Measurements from ENCODE around the gene ITPA.
"Not testable (repeated sequence)": the region's sequence is repeated elsewhere in the genome, so short reads cannot be mapped to it uniquely, and the experiment has no call there.

Gene ITPA

DNA sequence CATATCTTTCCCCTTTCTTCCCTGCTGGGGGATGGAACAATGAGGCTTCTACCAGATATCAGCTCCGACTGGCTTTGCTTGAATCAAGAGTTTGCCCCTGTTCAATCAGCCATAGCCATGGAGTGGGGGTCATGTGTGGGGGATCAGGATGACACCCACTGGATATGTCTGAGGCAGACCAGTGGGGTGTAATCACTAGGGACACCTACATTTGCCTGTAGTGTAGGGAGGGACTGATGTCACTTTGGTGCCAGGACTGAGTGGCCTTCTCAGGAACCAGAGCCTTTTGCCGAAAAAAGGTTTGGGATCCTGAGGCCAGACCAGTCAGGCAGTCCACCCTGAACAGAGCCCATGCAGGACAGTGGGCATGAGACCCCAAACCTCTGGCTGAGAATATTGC lies 1.0 kb downstream of the ITPA start:
- H3K4me2 ChIP-seq (ENCODE audit: low read length), result peak overlapping the region; percentile 97
- H3K4me3 ChIP-seq (ENCODE audit: low read length), result peak overlapping the region; percentile 92
- no peaks in the 10 kb centered on the region for H3K9me3 ChIP-seq (replicated peaks; ENCODE audit: low read length)
- H3K36me3 ChIP-seq (ENCODE audit: insufficient read depth, low read length), result peaks cover 19% of the 10 kb centered on the region
- H3K4me1 ChIP-seq (ENCODE audit: control insufficient read depth, insufficient read depth, low read length), result peaks cover 16% of the 10 kb centered on the region
- H3K27me3 ChIP-seq (ENCODE audit: control insufficient read depth, insufficient read depth, low read length), result no peaks in the 10 kb centered on the region
- H3K9ac ChIP-seq (ENCODE audit: low read depth, low read length), result peak overlapping the region; percentile 92

DNA sequence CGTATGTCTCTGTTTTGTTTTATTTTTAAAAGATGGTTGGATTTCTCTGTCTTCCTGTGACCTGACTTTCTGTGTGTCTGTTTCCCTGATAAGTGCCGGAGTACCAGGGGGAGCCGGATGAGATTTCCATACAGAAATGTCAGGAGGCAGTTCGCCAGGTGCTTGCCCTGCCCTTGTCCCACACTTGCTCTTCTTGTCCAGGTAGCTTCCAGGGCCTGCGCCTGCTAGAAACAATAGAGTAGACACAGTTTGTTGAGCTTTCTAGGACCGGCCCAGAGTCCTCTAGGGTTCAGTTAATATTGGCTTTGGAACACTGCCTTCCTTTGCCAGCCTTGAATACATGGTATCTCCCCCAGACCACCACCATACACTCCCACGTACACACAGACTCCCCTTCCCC lies 3.9 kb downstream of the ITPA start:
- H3K9me3 ChIP-seq (replicated peaks; ENCODE audit: low read length), result no peaks in the 10 kb centered on the region
- H3K4me2 ChIP-seq (ENCODE audit: low read length), result no peak overlapping the region
- H3K4me3 ChIP-seq (ENCODE audit: low read length), result no peak overlapping the region
- H3K4me1 ChIP-seq (ENCODE audit: control insufficient read depth, insufficient read depth, low read length), result peaks cover 12% of the 10 kb centered on the region
- H3K9ac ChIP-seq (ENCODE audit: low read depth, low read length), result no peak overlapping the region
- H3K36me3 ChIP-seq (ENCODE audit: insufficient read depth, low read length), result peaks cover 26% of the 10 kb centered on the region
- H3K27me3 ChIP-seq (ENCODE audit: control insufficient read depth, insufficient read depth, low read length), result no peaks in the 10 kb centered on the region

DNA sequence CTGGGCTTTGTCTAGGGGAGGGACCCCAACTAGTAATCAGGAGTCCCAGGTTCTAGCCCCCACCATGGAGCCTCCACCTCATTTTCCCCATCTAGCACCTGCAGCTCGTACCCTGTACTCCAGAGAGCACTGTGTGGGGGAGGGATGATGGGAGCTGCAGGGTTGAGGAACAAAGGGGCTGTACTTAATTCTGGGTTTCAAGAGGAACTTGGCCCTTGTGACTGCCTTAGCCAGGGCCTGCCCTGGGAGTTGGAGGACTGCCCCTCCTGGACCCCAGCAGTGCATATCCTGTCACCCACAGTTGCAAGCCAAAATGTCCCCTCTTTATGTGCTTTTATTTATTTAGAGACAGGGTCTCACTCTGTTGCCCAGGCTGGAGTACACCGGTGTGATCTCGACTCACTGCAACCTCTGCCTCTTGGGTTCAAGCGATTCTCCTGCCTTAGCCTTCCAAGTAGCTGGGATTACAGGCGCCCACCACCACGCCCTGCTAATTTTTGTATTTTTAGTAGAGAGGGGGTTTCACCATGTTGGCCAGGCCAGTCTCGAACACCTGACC lies 6.1 kb downstream of the ITPA start:
- not testable (repeated sequence) for H3K27me3 ChIP-seq (ENCODE audit: control insufficient read depth, insufficient read depth, low read length); H3K9ac ChIP-seq (ENCODE audit: low read depth, low read length); H3K4me3 ChIP-seq (ENCODE audit: low read length); H3K4me2 ChIP-seq (ENCODE audit: low read length); H3K9me3 ChIP-seq (replicated peaks; ENCODE audit: low read length); H3K4me1 ChIP-seq (ENCODE audit: control insufficient read depth, insufficient read depth, low read length)
- peaks cover 35% of the 10 kb centered on the region for H3K36me3 ChIP-seq (ENCODE audit: insufficient read depth, low read length)

GRCh38 chr20:3218307-3218988 lies 9.2 kb downstream of the ITPA start:
- Histone ChIP-seq H3K4me1 (ENCODE audit: control insufficient read depth, insufficient read depth, low read length) (peaks cover 6% of the 10 kb centered on the region), H3K9me3 (replicated peaks; ENCODE audit: low read length) (no peaks in the 10 kb centered on the region), H3K27me3 (ENCODE audit: control insufficient read depth, insufficient read depth, low read length) (no peaks in the 10 kb centered on the region), H3K36me3 (ENCODE audit: insufficient read depth, low read length) (peaks cover 53% of the 10 kb centered on the region), H3K9ac (ENCODE audit: low read depth, low read length) (no peak overlapping the region), H3K4me2 (ENCODE audit: low read length) (no peak overlapping the region), H3K4me3 (ENCODE audit: low read length) (no peak overlapping the region)

- H3K27me3 ChIP-seq (ENCODE audit: control insufficient read depth, insufficient read depth, low read length), result no peaks in the 10 kb centered on the region
- H3K4me1 ChIP-seq (ENCODE audit: control insufficient read depth, insufficient read depth, low read length), result peaks cover 10% of the 10 kb centered on the region
- H3K9ac ChIP-seq (ENCODE audit: low read depth, low read length), result no peak overlapping the region
- peaks cover 37% of the 10 kb centered on the region for H3K36me3 ChIP-seq (ENCODE audit: insufficient read depth, low read length)
- H3K9me3 ChIP-seq (replicated peaks; ENCODE audit: low read length), result no peaks in the 10 kb centered on the region
- no peak overlapping the region for H3K4me2 ChIP-seq (ENCODE audit: low read length)
- no peak overlapping the region for H3K4me3 ChIP-seq (ENCODE audit: low read length)
Observed at GRCh38 chr20:3221398-3222226, 12.3 kb downstream of the ITPA start.

DNA sequence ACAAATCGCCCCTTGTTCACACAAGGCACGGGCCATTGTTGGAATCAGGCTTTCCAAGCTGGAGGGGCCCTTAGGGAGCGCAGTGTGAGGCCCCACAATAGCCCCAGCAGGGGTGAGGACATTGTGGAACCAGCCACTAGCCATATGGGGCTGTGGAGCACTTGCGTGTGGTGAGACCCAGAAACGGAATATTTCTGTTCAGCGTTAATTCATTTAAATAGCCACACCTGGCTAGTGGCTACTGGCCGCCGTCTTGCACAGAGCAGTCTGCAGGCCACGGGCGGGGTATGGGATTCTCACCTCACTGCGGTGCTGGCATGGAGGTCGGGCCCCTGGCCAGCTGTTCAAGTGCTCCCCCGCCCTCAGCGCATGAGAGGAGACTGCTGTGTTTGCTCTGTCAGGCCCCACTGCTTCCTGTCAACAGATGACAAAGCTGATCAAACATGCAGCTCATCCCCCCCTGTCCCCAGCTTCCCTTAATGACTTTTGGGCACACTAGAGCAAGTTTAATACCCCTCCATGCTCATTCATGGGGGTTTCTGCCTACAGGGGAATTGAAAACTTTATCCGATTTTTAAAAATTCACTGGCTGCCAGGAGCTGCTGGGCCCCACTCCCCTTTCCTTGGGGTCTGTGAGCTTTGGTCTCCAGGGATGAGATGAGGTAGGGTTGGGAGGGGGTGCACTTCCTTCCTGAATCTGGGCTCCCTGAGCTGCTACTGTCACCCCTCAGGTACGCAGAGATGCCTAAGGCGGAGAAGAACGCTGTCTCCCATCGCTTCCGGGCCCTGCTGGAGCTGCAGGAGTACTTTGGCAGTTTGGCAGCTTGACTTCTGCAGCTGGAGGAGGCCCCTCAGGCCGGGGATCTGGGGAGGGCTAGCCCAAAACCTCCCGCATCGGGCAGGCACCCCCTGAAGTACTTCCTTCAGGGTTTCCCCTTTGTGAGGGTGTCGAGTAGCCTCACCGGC lies 13.6 kb downstream of the ITPA start:
- Histone ChIP-seq H3K4me3 (ENCODE audit: low read length) (no peak overlapping the region), H3K9ac (ENCODE audit: low read depth, low read length) (no peak overlapping the region), H3K4me1 (ENCODE audit: control insufficient read depth, insufficient read depth, low read length) (peaks cover 10% of the 10 kb centered on the region), H3K27me3 (ENCODE audit: control insufficient read depth, insufficient read depth, low read length) (no peaks in the 10 kb centered on the region), H3K4me2 (ENCODE audit: low read length) (no peak overlapping the region), H3K9me3 (replicated peaks; ENCODE audit: low read length) (no peaks in the 10 kb centered on the region), H3K36me3 (ENCODE audit: insufficient read depth, low read length) (peaks cover 39% of the 10 kb centered on the region)

GRCh38 chr20:3223651-3223993 lies 14.3 kb downstream of the ITPA start:
- Histone ChIP-seq H3K9me3 (replicated peaks; ENCODE audit: low read length) (no peaks in the 10 kb centered on the region), H3K36me3 (ENCODE audit: insufficient read depth, low read length) (peaks cover 38% of the 10 kb centered on the region), H3K9ac (ENCODE audit: low read depth, low read length) (no peak overlapping the region), H3K4me2 (ENCODE audit: low read length) (no peak overlapping the region), H3K4me1 (ENCODE audit: control insufficient read depth, insufficient read depth, low read length) (peaks cover 10% of the 10 kb centered on the region), H3K27me3 (ENCODE audit: control insufficient read depth, insufficient read depth, low read length) (no peaks in the 10 kb centered on the region), H3K4me3 (ENCODE audit: low read length) (no peak overlapping the region)

GRCh38 chr20:3223994-3224680 lies 14.8 kb downstream of the ITPA start:
- no peaks in the 10 kb centered on the region for H3K27me3 ChIP-seq (ENCODE audit: control insufficient read depth, insufficient read depth, low read length)
- H3K36me3 ChIP-seq (ENCODE audit: insufficient read depth, low read length), result peaks cover 36% of the 10 kb centered on the region
- H3K4me1 ChIP-seq (ENCODE audit: control insufficient read depth, insufficient read depth, low read length), result peaks cover 10% of the 10 kb centered on the region
- H3K4me2 ChIP-seq (ENCODE audit: low read length), result no peak overlapping the region
- H3K9me3 ChIP-seq (replicated peaks; ENCODE audit: low read length), result no peaks in the 10 kb centered on the region
- H3K9ac ChIP-seq (ENCODE audit: low read depth, low read length), result no peak overlapping the region
- no peak overlapping the region for H3K4me3 ChIP-seq (ENCODE audit: low read length)

GRCh38 chr20:3224681-3225421 lies 15.6 kb downstream of the ITPA start:
- H3K4me3 ChIP-seq (ENCODE audit: low read length), result no peak overlapping the region
- peaks cover 10% of the 10 kb centered on the region for H3K4me1 ChIP-seq (ENCODE audit: control insufficient read depth, insufficient read depth, low read length)
- H3K9ac ChIP-seq (ENCODE audit: low read depth, low read length), result no peak overlapping the region
- no peaks in the 10 kb centered on the region for H3K9me3 ChIP-seq (replicated peaks; ENCODE audit: low read length)
- peaks cover 35% of the 10 kb centered on the region for H3K36me3 ChIP-seq (ENCODE audit: insufficient read depth, low read length)
- H3K27me3 ChIP-seq (ENCODE audit: control insufficient read depth, insufficient read depth, low read length), result no peaks in the 10 kb centered on the region
- no peak overlapping the region for H3K4me2 ChIP-seq (ENCODE audit: low read length)

- Histone ChIP-seq H3K9ac (ENCODE audit: low read depth, low read length) (no peak overlapping the region), H3K4me3 (ENCODE audit: low read length) (no peak overlapping the region), H3K4me1 (ENCODE audit: control insufficient read depth, insufficient read depth, low read length) (peaks cover 10% of the 10 kb centered on the region), H3K9me3 (replicated peaks; ENCODE audit: low read length) (no peaks in the 10 kb centered on the region), H3K36me3 (ENCODE audit: insufficient read depth, low read length) (peaks cover 27% of the 10 kb centered on the region), H3K4me2 (ENCODE audit: low read length) (no peak overlapping the region), H3K27me3 (ENCODE audit: control insufficient read depth, insufficient read depth, low read length) (no peaks in the 10 kb centered on the region)
Observed at GRCh38 chr20:3226093-3226492, 16.8 kb downstream of the ITPA start.
